ENCODE data around the gene CCDC24.

CCDC24 gene

GRCh38 chr1:44000122-44000665 is 8.8 kb downstream of the CCDC24 start:
- DNase-seq, result no peak

- DNase-seq, result no peak
Observed at GRCh38 chr1:44002165-44002564, 10.8 kb downstream of the CCDC24 start.

GRCh38 chr1:44002606-44003157 is 11.3 kb downstream of the CCDC24 start:
- DNase-seq, result no peak

- no peak for DNase-seq
Observed at GRCh38 chr1:44008259-44008658, 16.9 kb downstream of the CCDC24 start.

GRCh38 chr1:44010935-44011471 is 19.6 kb downstream of the CCDC24 start:
- DNase-seq, result no peak

- no peak for DNase-seq
Observed at GRCh38 chr1:44012404-44012803, 21.0 kb downstream of the CCDC24 start.

GRCh38 chr1:44012941-44013609 is 21.7 kb downstream of the CCDC24 start:
- DNase-seq, result no peak

GRCh38 chr1:44013949-44014348 is 22.6 kb downstream of the CCDC24 start:
- no peak for DNase-seq

GRCh38 chr1:44014365-44015104 is 23.1 kb downstream of the CCDC24 start:
- DNase-seq, result no peak

GRCh38 chr1:44015206-44015605 is 23.8 kb downstream of the CCDC24 start:
- no peak for DNase-seq

GRCh38 chr1:44016041-44016889 is 24.9 kb downstream of the CCDC24 start:
- no peak for DNase-seq

GRCh38 chr1:44016890-44017400 is 25.5 kb downstream of the CCDC24 start:
- no peak for DNase-seq

GRCh38 chr1:44019466-44019948 is 28.1 kb downstream of the CCDC24 start:
- DNase-seq, result no peak

- no peak for DNase-seq
Observed at GRCh38 chr1:44020464-44020863, 29.1 kb downstream of the CCDC24 start.

GRCh38 chr1:44021156-44021555 is 29.8 kb downstream of the CCDC24 start:
- no peak for DNase-seq

- no peak for DNase-seq
Observed at GRCh38 chr1:44021581-44022321, 30.4 kb downstream of the CCDC24 start.

GRCh38 chr1:44024031-44024902 is 32.9 kb downstream of the CCDC24 start:
- DNase-seq, result no peak

- no peak for DNase-seq
Observed at GRCh38 chr1:44024903-44025525, 33.6 kb downstream of the CCDC24 start.

- DNase-seq, result no peak
Observed at GRCh38 chr1:44025816-44026215, 34.4 kb downstream of the CCDC24 start.

GRCh38 chr1:44027320-44027719 is 35.9 kb downstream of the CCDC24 start:
- DNase-seq, result no peak

Measured in CD4-positive, alpha-beta T cell treated with Interleukin-4 for 4 hours (primary cell).